Hepatocyte (in vitro differentiated cells): ENCODE results near the gene PRKCSH.

Experiments used
- EZH2 ChIP-seq: fragments of 200-600 bp; sonication (generic); IDR thresholded peaks from 2 replicates; pipeline ENCODE4 v1.6.1; 2016; ENCODE audit warnings: antibody characterized with exemption, mild to moderate bottlenecking, borderline replicate concordance
- EZH2phosphoT487 ChIP-seq: fragments of 200-600 bp; sonication (generic); IDR thresholded peaks from one replicate; pipeline ENCODE4 v1.6.1; 2018; ENCODE audit warnings: antibody characterized with exemption, mild to moderate bottlenecking, low read depth, moderate library complexity; ENCODE audit not compliant: unreplicated experiment, severe bottlenecking

- TF ChIP-seq EZH2 (no peak), EZH2phosphoT487 (no peak)
Observed at GRCh38 chr19:11475861-11476260, 40.4 kb downstream of the PRKCSH start.
